MV-4-11 (cell line): ENCODE data around the gene IFNL4.
"Not testable (repeated sequence)": the region's sequence is repeated elsewhere in the genome, so short reads cannot be mapped to it uniquely, and the experiment has no call there.

Source experiments
- DNase-seq: peaks from one replicate; lab custom pipeline; 2025; lab: John Stamatoyannopoulos, UW

Gene IFNL4

DNA sequence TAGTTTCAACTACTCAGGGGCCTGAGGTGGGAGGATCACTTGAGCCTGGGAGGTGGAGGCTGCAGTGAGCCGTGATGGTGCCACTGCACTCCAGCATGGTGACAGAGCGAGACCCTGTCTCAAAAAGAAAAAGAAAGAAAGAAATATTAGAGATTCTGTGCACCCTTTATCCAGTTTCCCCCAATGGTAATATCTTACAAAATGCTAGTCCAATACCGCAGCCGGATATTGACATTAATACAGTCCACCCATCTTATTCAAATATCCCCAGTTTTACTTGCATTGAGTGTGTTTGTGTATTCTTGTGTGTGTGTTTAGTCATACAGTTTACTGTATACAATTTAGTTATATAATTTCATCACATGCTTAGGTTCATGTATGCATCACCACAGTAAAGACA is 8.6 kb upstream of the IFNL4 start:
- no peak for DNase-seq

DNA sequence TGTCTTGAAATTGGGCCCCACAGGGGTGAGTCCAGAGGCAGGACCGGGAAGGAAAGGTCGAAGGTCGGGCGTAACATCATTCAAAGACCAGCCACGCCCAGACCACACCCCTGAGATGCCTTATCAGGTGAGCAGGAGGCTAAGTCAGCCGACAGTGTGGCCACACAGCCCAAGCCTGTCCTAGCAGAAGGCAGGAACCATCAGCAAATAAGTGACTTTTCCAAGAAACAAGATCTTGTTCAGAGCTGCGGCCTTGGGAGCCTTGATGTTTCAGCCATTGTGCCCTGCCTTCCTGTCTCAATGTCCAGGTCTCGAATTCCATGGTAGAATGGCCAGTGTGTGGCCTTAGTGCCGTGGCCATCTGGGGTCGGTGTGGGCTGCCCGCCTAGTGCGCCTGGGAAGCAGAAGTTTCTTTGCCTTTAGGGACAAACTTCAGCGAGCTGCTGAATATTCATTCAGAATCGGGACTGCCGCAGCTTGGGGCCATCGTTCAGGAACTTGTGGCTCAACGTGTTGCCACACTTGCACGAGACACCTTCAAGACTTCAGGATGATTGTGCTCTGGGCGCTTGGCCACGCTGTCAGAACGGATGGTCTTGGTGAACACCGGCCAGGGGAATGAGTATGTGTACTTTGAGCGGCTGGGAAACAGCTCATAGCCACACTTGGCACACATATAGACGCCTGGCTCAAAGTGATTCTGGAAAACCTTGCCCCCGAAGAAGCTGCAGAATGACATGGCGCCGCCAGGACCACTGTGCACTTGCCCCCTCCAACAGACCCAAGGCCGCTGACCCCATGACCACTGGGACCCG is 6.1 kb upstream of the IFNL4 start:
- DNase-seq: no peak

- DNase-seq: no peak
Observed at GRCh38 chr19:39253374-39254149, 4.9 kb upstream of the IFNL4 start.

- no peak for DNase-seq
Observed at GRCh38 chr19:39252458-39252857, 3.8 kb upstream of the IFNL4 start.

DNA sequence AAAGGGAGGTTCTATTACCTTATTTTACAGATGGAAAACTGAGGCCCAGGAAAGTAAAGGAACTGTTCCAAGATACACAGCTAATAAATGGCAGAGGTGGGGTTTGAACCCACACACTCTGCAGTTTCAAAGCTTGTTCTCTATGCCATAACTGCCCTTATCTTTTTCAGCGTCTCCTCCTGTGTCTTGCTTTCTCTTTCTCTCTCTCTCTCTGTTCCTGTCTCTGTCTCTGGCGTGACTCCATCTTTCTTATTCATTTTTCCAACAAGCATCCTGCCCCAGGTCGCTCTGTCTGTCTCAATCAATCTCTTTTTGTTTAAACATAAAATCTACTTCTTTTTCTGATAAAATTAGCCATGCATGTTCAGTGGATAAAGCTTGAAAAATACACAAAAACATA is 3.2 kb upstream of the IFNL4 start:
- DNase-seq: no peak

DNA sequence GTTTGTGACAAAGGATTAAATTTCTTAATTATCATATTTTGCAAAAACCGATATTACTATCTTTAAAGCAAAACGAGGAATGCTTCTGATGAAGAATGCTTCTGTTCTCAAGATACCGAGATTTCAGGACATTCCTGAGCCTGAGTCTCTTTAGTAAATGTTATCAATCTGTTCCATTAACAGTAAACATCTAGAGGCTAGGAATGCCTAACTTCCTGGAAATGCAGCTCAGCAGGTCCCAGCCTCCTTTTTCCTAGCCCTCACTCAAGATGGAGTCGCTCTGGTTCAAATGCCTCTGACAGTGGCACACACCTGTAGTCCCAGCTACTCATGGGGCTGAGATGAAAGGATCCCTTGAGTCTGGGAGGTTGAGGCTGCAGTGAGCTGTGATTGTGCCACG is 2.4 kb upstream of the IFNL4 start:
- no peak for DNase-seq

GRCh38 chr19:39247701-39248664 is 673 bp downstream of the IFNL4 start:
- no peak for DNase-seq

- DNase-seq: no peak
Observed at GRCh38 chr19:39246951-39247669, 1.5 kb downstream of the IFNL4 start.

DNA sequence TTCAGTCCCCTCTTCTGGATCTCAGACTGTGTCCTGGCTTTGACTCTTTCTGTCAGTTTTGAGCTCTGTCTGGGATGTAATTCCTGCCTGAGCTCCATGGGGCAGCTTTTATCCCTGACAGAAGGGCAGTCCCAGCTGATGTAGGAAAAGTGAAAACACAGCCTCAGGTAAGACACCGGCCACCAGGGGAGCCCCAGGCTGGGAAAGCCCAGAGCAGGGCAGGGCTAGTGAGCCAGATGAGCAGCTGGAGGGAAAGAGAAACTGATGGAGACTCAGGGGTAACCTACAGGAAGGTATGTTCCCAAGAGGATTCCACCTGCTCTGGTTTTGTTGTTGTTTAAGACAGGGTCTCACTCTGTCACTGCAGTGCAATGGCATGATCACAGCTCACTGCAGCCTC is 3.5 kb downstream of the IFNL4 start:
- not testable (repeated sequence) for DNase-seq

DNA sequence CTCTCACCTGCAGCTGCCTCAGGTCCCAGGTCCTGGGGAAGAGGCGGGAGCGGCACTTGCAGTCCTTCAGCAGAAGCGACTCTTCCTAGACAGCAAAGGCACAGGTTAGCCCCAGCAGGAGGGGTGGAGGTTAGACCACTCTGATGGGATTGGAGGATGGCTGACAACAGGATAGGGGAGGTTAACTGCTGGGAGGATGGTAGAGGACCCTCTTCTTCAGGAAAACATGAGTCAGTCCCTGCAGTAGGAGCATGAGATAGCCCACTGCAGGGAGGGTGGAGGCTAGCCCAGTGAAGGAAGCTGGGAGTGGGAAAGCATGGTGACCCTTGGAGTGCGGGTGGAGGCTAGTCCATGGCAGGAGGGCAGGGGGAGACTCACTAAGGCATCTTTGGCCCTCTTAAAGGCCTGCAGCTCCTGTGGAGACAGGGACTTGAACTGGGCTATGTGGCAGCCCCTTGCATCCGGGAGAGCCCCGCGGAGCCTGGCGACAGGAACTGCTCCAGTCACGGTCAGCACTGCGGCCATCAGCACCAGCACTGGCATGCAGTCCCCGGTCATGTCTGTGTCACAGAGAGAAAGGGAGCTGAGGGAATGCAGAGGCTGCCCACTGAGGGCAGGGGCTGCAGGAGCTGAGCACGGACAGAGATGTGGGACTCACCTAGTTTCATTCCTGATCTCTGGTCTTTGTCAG is 4.1 kb downstream of the IFNL4 start, which contains the start of gene IFNL3:
Gene IFNL3, minus strand, starts transcription at position 597 of the 691 bp plus-strand sequence. Its CDS starts 39 bp downstream, at position 558.
- DNase-seq: not testable (repeated sequence)

DNA sequence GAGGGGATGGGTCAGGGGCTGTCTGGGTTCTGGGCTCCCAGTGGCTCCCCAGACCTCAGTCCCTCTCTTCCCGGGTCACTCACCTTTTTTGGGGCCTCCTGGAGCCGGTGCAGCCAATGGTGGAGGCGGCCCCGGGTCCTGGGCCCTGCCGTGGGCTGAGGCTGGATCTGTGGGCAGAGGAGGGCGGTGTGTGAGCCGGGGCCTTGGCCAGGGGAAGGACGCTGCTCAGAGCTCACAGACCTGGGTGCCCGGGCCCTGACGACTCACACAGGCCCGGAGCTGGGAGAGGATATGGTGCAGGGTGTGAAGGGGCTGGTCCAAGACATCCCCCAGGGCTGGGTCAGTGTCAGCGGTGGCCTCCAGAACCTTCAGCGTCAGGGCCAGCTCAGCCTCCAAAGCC is 4.9 kb downstream of the IFNL4 start:
- not testable (repeated sequence) for DNase-seq

DNA sequence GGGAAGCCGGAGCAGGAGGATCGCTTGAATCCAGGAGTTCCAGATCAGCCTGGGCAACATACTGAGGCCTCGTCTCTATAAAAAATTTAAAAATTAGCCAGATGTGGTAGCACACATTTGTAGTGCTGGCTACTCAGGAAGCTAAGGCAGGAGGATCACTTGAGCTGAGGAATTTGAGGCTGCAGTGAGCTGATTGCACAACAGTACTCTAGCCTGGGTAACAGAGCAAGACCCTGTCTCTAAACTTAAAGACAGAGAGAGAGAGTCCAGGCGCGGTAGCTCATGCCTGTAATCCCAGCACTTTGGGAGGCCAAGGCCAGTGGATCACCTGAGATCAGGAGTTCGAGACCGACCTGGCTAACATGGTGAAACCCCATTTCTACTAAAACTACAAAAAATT is 8.2 kb downstream of the IFNL4 start:
- peak; percentile 34 for DNase-seq

DNA sequence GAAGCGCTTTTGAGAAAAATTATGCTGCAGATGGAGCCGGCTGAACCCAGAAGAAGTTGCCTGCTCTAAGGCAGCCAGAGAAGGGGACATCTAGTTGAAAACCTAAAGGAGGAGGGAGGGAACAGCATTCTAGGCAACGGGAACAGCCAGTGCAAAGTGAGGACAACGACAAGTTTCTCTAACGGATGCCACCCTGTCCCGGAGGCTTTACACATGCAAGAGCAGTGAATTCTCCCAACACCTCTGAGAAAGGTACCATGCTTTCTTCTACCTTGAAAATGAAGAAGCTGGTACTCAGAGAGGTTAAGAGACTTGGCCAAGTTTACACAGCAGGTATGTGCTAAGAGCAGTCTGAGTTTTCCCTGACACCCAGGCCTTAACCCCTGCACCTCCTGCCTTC is 9.7 kb downstream of the IFNL4 start:
- no peak for DNase-seq

GRCh38 chr19:39238209-39238608 is 10.4 kb downstream of the IFNL4 start:
- DNase-seq: no peak

DNA sequence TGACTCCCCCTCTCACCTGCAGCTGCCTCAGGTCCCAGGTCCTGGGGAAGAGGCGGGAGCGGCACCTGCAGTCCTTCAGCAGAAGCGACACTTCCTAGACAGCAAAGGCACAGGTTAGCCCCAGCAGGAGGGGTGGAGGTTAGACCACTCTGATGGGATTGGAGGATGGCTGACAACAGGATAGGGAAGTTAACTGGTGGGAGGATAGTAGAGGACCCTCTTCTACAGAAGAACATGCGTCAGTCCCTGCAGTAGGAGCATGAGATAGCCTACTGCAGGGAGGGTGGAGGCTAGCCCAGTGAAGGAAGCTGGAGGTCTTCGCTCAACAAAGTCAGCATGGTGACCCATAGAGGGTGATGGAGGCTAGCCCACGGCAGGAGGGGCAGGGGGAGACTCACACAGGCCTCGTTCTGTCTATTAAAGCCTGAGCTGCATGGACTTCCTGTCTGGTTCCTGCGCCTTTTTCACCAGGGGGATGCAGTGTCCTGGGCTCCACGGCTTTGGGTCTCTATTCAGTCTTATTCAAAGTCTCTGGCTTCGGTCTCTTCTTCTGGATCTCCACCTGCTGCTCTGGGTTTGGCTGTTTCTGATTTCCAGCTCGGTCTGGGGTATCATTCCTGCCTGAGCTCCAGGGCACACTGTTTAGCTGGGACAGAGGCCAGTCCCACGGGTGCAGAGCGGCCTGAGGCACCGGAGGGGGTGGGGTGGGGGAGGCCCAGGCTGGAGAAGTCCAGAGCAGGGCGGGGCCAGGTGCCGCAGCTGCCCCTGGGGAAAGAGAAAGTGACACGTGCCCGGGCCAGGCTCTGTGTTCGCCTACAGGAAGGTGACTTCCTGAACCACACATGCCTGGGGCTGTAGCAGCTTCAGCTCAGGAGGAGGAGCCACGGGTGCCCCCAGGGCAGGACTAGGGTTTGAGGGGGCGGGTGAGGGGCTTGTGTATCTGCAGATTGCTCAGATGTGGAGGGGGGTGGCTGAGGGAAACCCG is 11.2 kb downstream of the IFNL4 start:
- no peak for DNase-seq

- no peak for DNase-seq
Observed at GRCh38 chr19:39236527-39236926, 12.1 kb downstream of the IFNL4 start.

DNA sequence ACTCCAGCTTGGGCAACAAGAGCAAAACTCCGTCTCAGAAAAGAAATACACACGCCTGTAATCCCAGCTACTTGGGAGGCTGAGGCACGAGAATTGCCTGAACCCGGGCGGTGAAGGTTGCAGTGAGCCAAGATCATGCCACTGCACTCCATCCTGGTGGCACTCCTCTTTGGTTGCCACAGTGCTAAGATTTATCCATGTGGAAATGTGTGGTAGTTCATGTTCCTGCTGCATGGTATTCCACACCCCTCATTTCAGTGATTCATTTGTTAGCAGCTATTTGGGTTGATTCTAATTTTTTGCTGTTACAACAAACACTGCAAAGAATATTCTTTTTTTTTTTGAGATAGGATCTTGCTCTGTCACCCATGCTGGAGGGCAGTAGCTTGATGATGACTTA is 15.9 kb downstream of the IFNL4 start:
- DNase-seq: no peak

GRCh38 chr19:39230096-39230764 is 18.4 kb downstream of the IFNL4 start:
- no peak for DNase-seq

- peak; percentile 78 for DNase-seq
Observed at GRCh38 chr19:39224910-39225309, 23.7 kb downstream of the IFNL4 start.
